Uterus (tissue), 2 donors: ENCODE measurements around the gene STEAP2.

Source experiments
- POLR2A ChIP-seq, 2 donors: fragments of 450-650 bp; IDR thresholded peaks; one replicate each; pipeline ENCODE4 v1.6.1; 2016; ENCODE audit warnings: antibody characterized with exemption in 2 of 2, mild to moderate bottlenecking in 1 of 2, moderate library complexity in 1 of 2
- TF ChIP-seq, protein P1 (sequence below), 4 experiments: fragments of 200-600 bp in 2 of 4; fragments of 450-650 bp in 2 of 4; sonication (generic) in 2 of 4; IDR thresholded peaks; one replicate each; pipeline ENCODE4 v1.5.1; 2016 to 2019; ENCODE audit warnings: antibody characterized with exemption in 4 of 4, mild to moderate bottlenecking in 2 of 4, moderate library complexity in 1 of 4

DNA sequence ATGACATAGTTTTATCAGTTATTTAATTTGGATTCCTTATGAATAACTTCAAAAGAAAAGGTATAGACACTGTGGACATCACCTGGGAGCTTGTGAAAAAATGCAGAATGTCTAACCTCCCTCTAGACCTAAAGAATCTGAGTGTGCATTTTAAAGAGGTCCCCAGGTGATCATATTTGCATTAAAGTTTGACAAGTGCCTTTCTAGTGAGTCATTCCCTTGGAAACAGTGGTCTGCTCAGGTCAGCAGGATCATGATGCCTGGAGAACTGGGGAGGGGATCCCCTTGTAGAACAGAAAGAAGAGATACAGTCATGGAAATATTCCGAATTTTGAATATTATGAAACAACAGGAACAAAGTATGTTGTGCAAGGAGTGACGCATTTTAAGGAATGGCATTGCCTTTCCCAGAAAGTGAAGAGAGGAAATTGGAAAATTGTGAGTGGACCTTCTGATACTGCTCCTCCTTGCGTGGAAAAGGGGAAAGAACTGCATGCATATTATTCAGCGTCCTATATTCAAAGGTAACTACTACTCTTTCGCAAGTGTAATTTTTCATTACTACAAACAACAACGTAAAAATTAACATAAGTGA lies 4.6 kb downstream of the STEAP2 start:
- TF ChIP-seq, protein P1, sequence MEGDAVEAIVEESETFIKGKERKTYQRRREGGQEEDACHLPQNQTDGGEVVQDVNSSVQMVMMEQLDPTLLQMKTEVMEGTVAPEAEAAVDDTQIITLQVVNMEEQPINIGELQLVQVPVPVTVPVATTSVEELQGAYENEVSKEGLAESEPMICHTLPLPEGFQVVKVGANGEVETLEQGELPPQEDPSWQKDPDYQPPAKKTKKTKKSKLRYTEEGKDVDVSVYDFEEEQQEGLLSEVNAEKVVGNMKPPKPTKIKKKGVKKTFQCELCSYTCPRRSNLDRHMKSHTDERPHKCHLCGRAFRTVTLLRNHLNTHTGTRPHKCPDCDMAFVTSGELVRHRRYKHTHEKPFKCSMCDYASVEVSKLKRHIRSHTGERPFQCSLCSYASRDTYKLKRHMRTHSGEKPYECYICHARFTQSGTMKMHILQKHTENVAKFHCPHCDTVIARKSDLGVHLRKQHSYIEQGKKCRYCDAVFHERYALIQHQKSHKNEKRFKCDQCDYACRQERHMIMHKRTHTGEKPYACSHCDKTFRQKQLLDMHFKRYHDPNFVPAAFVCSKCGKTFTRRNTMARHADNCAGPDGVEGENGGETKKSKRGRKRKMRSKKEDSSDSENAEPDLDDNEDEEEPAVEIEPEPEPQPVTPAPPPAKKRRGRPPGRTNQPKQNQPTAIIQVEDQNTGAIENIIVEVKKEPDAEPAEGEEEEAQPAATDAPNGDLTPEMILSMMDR (IDR thresholded peaks at IDR 0.05): no peak
- no peak for TF ChIP-seq POLR2A (IDR thresholded peaks at IDR 0.05)
